ENCODE results near the gene GAREM1.

Gene GAREM1

DNA sequence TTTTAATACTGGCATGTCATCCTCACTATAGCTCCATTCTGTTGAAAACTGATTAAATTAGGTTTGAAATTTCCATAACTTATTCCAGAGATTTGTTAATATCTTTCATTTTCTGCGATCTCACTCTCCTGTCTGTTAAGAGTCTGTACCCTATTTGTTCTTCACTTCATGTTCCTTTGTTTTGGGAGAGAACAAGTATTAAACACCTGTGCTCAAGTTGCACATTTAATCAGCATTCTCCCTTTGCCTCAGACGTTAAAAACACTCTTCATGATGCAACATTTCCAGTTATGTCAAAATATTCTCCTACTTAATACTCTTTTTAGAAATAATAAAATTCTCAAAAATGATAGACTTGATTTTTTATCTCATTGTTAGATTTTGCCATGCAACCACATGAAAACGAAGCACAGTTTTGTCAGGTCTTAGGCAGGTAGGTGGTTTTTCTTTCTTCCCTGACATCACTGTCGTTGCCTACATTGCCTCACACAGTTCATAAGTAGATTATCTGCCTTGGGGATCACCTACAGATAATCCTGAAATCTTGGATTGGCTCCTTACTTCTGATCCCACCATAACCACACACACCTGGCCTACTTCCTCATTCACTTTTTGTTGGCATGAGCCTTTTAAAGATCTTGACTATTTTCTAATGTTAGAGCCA lies 109.9 kb downstream of the GAREM1 start:
- no peak for DNase-seq (ENCODE audit: low spot score)
- in situ Hi-C loops (cut with MboI; ENCODE audit: low sequenced_read_pairs, unreplicated experiment), result no loop called here
- TF ChIP-seq, protein P1, sequence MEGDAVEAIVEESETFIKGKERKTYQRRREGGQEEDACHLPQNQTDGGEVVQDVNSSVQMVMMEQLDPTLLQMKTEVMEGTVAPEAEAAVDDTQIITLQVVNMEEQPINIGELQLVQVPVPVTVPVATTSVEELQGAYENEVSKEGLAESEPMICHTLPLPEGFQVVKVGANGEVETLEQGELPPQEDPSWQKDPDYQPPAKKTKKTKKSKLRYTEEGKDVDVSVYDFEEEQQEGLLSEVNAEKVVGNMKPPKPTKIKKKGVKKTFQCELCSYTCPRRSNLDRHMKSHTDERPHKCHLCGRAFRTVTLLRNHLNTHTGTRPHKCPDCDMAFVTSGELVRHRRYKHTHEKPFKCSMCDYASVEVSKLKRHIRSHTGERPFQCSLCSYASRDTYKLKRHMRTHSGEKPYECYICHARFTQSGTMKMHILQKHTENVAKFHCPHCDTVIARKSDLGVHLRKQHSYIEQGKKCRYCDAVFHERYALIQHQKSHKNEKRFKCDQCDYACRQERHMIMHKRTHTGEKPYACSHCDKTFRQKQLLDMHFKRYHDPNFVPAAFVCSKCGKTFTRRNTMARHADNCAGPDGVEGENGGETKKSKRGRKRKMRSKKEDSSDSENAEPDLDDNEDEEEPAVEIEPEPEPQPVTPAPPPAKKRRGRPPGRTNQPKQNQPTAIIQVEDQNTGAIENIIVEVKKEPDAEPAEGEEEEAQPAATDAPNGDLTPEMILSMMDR (IDR thresholded peaks at IDR 0.05; ENCODE audit: borderline replicate concordance, control extremely low read depth, extremely low read depth, insufficient read depth, missing control alignments), result no peak

DNA sequence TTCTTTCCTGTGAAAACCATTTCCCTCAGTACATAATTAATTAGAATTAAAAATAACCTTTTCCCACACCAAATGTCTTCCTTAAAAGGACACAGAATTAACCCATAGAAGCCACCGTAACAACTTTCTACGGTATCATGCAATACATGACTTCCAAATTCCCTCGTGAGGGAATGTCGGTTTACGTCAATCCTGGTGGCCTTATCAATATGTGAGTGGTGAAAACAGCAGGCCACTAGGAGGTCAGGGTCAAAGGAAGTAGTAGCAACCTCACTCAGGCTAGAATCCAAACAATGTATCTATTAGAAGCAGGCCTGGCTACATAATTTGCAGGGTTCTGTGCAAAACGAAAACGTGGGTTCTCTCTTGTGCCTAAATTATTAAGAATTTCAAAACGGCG lies 112.2 kb downstream of the GAREM1 start:
- DNase-seq (ENCODE audit: low spot score), result no peak
- TF ChIP-seq, protein P1 (IDR thresholded peaks at IDR 0.05; ENCODE audit: borderline replicate concordance, control extremely low read depth, extremely low read depth, insufficient read depth, missing control alignments), result no peak
- in situ Hi-C loops (cut with MboI; ENCODE audit: low sequenced_read_pairs, unreplicated experiment), result no loop called here

DNA sequence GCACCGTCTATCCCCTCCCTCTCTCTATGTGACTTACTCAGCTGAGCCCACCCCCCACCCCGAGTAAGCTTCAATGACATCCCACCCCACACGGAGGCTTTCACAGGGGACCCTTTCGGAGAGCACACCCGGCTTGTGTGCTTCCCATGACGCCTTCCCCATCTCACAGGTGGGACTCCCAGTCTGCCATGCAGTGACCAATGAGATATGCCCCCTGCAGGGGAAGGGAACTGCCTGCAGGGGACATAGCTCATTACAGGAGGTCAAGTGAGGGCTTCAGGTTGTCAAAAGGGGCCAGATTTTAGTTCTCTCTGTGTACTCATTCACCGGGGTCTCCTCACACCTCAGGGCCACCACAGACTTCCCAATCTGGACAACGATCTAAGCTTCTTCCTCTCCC lies 112.6 kb downstream of the GAREM1 start:
- in situ Hi-C loops (cut with MboI; ENCODE audit: low sequenced_read_pairs, unreplicated experiment), result no loop called here
- no peak for DNase-seq (ENCODE audit: low spot score)
- TF ChIP-seq, protein P1 (IDR thresholded peaks at IDR 0.05; ENCODE audit: borderline replicate concordance, control extremely low read depth, extremely low read depth, insufficient read depth, missing control alignments), result no peak

DNA sequence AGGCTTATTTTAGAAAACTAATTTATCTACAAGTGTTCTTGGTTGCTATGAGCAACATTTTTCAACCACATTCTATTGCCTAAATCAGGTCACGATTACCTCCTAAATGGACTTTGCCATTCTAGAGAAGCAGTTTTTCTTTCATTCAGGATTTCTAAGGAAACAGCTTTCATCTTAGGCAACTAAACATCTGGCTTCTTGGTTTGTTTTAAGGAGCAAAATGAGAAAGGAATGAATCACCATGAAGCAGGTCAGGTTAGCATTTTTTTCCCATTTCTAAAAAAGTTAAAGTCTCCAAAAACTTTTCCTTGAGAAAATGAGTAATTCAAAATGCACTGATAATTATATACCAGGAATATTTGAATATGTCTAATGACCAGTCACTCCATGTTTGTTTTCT lies 114.8 kb downstream of the GAREM1 start:
- in situ Hi-C loops (cut with MboI; ENCODE audit: low sequenced_read_pairs, unreplicated experiment), result no loop called here
- TF ChIP-seq, protein P1 (IDR thresholded peaks at IDR 0.05; ENCODE audit: borderline replicate concordance, control extremely low read depth, extremely low read depth, insufficient read depth, missing control alignments), result no peak
- DNase-seq (ENCODE audit: low spot score), result no peak

DNA sequence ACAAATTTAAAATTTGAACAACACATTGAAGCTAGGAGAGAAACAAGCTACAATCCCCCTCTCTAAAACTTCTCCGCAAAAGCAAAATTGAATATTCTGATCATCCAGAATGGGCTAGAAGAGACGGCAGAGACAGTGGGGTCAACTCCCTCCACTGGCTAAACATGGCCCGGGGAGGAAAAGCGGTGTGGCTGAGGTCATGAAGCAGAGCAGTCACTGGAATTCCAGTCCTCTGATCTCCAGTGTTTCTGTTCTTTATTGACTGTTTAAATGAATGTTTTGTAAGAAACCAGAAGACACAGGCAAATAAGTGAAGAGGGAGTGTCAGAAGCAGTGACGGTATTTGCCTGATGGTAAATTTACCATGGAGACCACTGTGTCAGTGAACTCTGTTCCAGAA lies 116.2 kb downstream of the GAREM1 start:
- TF ChIP-seq, protein P1 (IDR thresholded peaks at IDR 0.05; ENCODE audit: borderline replicate concordance, control extremely low read depth, extremely low read depth, insufficient read depth, missing control alignments), result no peak
- in situ Hi-C loops (cut with MboI; ENCODE audit: low sequenced_read_pairs, unreplicated experiment), result no loop called here
- no peak for DNase-seq (ENCODE audit: low spot score)

DNA sequence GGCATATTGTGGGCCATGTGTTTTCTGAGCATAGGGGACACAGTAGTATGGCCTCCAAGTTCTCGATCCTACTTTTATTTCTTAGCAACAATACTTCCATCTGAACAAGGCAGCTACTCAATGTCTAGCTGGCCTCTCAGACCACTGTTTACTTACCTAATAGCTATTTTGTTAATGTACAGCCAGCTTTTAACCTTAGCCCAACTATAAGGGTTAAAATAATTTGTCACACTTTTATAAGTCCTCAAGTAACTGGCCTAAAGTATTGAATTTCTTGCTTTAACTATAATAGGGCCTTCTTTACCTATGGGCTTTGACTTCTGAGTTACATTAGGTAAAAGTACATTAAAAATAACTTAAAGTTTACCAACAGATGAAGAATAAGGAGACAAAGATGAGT lies 117.4 kb downstream of the GAREM1 start:
- DNase-seq (ENCODE audit: low spot score), result no peak
- TF ChIP-seq, protein P1 (IDR thresholded peaks at IDR 0.05; ENCODE audit: borderline replicate concordance, control extremely low read depth, extremely low read depth, insufficient read depth, missing control alignments), result no peak
- in situ Hi-C loops (cut with MboI; ENCODE audit: low sequenced_read_pairs, unreplicated experiment), result no loop called here
